HG02943 (cell line): ENCODE results near the gene RRBP1.

Experiments used
- ATAC-seq: cut with Tn5 transposase; IDR thresholded peaks from one replicate; pipeline ENCODE4 v1.9.1; 2021; ENCODE audit warnings: mild to moderate bottlenecking, low read depth, moderate library complexity; ENCODE audit not compliant: unreplicated experiment

Gene RRBP1

GRCh38 chr20:17589161-17589834 is 92.7 kb downstream of the RRBP1 start:
- no peak for ATAC-seq

GRCh38 chr20:17587824-17588223 is 94.2 kb downstream of the RRBP1 start:
- no peak for ATAC-seq

GRCh38 chr20:17587148-17587547 is 94.9 kb downstream of the RRBP1 start:
- ATAC-seq, result no peak

- ATAC-seq, result no peak
Measured at GRCh38 chr20:17586250-17586649, 95.8 kb downstream of the RRBP1 start.

- ATAC-seq, result no peak
Measured at GRCh38 chr20:17584689-17585088, 97.4 kb downstream of the RRBP1 start.

- no peak for ATAC-seq
Measured at GRCh38 chr20:17583126-17583525, 98.9 kb downstream of the RRBP1 start.

GRCh38 chr20:17580895-17581294 is 101.1 kb downstream of the RRBP1 start:
- no peak for ATAC-seq

GRCh38 chr20:17579369-17580039 is 102.5 kb downstream of the RRBP1 start:
- ATAC-seq, result no peak

GRCh38 chr20:17576215-17576614 is 105.8 kb downstream of the RRBP1 start:
- no peak for ATAC-seq

GRCh38 chr20:17573463-17573862 is 108.6 kb downstream of the RRBP1 start:
- ATAC-seq, result no peak

- ATAC-seq, result no peak
Measured at GRCh38 chr20:17572034-17572638, 109.9 kb downstream of the RRBP1 start.

- no peak for ATAC-seq
Measured at GRCh38 chr20:17571153-17571527, 110.9 kb downstream of the RRBP1 start.

- ATAC-seq, result peak; percentile 38
Measured at GRCh38 chr20:17570347-17571152, 111.5 kb downstream of the RRBP1 start.

GRCh38 chr20:17569616-17570346 is 112.3 kb downstream of the RRBP1 start, which contains the start of gene DSTN:
Gene DSTN, plus strand, starts transcription at chr20:17570075. Its CDS starts 134 bp downstream, at chr20:17570209.
- peak; percentile 81 for ATAC-seq

- ATAC-seq, result no peak
Measured at GRCh38 chr20:17568972-17569521, 113.0 kb downstream of the RRBP1 start.

GRCh38 chr20:17568045-17568788 is 113.8 kb downstream of the RRBP1 start:
- no peak for ATAC-seq

GRCh38 chr20:17566345-17566744 is 115.7 kb downstream of the RRBP1 start:
- no peak for ATAC-seq

- no peak for ATAC-seq
Measured at GRCh38 chr20:17565169-17565845, 116.7 kb downstream of the RRBP1 start.
